NCI-H345 (cell line): ENCODE measurements around the gene ATP10B.
"Not testable (repeated sequence)": the region's sequence is repeated elsewhere in the genome, so short reads cannot be mapped to it uniquely, and the experiment has no call there.

ENCODE experiments used
- DNase-seq: peaks from one replicate; lab custom pipeline; 2025; lab: John Stamatoyannopoulos, UW

The ATP10B gene

DNA sequence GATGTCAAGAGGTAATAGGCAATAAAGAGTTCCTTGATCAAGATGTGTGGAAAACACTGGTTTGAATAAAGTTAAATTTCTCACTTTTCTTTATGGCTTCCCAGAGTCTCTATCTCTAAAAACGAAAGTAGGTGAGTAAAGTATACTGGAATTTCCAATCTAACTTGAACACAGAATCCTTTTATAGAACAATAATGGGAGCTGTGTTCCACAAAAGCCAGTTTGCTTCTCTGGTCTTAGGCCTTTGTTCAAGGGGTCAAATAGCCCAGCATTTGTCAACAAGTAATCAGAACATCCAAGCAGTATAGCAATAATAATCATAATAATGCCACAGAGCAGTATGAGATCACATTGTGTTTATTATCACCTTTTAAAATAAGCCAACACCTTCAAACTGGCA lies 20.2 kb downstream of the ATP10B start:
- no peak for DNase-seq

DNA sequence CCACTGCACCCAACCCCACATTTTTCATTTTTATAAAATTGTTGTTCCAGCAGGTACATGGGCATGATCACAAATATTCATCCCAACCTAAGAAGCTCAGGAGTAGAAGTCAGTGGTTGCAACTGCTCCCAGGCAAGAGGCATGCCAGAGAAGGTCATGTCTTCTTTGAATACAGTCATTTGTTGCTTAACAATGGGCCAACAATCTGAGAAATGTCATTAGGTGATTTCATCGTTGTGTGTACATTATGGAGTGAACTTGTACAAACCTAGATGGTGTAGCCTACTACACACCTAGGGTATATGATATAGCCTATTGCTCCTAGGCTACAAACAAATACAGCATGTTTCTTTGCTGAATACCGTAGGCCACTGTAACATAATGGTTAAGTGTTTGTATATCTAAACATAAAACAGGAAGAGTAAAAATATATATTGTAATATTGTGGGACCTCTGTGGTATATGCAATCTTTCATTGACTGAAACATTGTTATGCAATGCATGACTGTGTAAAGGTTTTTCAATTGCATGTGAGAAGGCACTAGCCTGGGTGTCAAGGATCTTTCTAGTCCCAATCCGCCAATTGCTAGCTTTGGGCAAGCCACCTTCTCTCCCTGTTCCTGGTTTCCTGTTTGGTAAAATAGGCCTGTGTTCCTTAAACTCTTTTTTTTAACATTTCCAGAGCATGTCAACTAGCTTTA lies 27.6 kb downstream of the ATP10B start:
- no peak for DNase-seq

DNA sequence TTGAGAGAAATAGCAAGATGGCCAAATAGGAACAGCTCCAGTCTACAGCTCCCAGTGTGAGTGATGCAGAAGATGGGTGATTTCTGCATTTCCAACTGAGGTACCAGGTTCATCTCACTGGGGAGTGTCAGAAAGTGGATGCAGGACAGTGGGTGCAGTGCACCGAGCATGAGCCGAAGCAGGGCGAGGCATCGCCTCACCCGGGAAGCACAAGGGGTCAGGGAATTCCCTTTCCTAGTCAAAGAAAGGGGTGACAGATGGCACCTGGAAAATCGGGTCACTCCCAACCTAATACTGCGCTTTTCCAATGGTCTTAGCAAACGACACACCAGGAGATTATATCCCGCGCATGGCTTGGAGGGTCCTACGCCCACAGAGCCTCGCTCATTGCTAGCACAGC lies 39.0 kb downstream of the ATP10B start:
- DNase-seq = not testable (repeated sequence)

DNA sequence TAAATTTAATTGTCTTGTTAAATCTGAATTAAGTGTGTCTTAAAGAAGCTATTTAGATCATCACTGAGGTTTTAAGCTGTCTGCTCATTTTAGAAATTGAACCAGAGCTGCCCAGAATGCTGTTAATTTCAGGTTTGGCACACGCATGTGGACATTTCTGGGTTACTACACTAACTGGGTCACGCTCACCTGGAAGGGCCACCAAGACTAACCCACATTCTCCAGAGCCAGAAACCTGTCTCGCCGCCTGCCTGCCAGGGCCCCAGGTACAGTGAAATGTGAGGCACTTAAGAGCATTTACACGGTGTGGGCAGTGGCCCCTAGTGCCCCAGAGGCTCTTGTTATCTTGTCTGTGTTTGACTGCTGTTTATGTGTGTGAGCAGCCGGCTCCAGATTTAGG lies 46.6 kb downstream of the ATP10B start:
- no peak for DNase-seq

DNA sequence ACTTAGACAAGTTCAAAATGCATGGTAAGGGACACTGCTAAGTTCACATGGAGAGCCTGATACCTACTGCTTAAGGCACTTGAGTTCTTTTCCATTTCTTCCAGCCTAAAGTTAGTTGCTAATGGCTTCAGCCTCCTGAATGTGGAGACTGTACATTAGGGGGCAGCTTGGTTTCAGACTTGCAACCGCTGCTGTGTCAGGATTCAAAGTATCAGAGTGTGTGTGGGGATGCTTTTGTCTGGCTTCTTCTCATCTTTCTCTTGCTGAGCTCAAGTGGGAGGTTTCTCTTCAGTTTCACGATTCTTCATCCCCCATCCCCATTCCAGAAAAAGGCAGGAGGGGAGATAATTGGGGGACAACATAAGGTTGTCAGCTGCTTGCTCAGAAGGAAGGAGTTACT lies 49.4 kb downstream of the ATP10B start:
- DNase-seq = peak; percentile 1

DNA sequence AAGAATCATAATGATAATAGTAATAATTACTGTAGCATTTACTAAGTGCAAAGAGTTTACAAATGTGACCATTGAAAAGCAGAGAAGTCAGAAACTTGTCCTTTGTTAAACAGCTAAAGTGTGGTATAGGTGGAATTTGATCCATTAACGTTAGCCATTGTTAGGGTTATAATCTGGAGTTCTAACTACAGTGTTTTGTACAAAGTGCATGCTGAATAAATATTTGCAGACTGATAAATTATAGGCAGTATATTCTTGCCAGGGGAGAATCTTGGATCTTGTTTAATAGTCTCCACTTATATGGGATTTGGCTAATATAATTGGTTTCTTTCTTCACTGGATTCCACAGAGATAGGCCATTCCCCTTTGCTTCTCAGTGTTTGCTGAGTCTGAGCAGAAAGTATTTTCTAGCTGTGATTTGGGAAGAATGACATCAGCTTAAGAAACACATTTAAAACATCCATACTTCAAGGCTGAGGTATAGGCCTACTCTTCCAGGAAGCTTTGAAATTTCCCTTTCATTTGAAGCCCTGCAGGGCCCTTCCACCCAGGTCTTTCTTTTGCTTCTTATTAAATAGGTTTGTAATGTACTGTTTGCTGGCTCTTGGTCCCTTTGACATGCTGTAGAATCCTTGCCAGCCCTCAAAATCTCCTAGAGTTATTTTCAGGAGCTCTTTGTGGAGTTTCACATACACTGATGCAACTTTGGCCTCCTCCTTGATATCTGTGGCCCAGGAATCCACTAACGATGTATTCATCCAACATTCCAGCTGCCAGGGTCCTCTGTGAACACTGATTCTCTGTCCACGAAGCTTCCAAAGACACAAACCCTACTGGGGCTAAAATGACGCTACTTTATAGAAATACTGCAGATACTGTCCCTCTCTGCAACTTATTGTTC lies 51.4 kb downstream of the ATP10B start:
- no peak for DNase-seq

DNA sequence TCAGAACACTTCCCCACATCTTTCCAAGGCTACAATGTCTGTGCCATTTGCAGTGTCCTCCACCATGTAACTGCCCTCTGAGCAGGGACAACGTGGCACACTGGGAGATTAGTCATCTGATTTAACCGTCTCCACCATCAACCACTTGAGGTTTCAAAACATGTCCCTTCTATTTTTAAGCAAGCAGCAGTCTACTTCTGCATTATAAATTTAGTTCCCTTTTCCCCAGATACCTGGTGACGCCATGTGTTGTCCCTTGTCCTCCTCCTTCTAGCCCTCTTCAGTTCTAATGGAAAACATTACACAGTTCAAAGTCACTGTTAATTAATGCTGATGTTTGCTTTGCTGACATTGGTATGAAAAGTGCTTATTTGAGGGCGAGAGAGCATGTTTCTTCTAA lies 52.8 kb downstream of the ATP10B start:
- peak; percentile 21 for DNase-seq

DNA sequence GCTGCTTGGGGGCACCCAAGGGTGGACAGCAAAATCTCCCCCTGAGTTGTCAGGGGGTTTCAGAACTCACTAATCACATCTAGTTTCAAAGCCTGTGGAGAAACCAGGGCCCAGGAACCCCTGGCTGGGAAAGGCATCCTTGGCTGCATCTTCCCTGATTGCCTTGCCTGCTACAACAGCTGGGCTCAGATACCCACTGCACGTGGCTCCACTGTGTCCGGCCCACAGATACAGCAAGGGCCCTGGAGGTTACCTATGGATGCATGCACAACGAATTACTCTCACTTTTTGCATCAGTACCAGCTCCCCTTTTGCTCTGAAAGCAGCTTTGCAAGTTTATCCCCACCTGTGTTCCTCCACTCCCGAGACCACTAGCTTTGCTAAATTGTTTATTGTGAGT lies 55.0 kb downstream of the ATP10B start:
- DNase-seq = no peak

DNA sequence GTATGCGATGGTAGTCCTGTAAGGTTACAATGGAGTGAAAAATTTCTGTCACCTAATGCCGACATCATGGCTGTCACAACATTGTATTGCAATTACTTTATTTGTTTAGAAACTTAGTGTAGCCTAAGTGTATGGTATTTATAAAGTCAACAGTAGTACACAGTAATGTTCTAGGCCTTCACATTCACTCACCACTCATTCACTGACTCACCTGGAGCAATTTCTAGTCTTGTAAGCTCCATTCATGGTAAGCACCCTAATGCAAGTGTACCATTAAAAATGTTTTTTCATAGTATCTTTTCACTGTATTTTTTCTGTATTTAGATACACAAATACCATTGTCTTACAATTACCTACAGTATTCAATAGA lies 58.5 kb downstream of the ATP10B start:
- DNase-seq = no peak

DNA sequence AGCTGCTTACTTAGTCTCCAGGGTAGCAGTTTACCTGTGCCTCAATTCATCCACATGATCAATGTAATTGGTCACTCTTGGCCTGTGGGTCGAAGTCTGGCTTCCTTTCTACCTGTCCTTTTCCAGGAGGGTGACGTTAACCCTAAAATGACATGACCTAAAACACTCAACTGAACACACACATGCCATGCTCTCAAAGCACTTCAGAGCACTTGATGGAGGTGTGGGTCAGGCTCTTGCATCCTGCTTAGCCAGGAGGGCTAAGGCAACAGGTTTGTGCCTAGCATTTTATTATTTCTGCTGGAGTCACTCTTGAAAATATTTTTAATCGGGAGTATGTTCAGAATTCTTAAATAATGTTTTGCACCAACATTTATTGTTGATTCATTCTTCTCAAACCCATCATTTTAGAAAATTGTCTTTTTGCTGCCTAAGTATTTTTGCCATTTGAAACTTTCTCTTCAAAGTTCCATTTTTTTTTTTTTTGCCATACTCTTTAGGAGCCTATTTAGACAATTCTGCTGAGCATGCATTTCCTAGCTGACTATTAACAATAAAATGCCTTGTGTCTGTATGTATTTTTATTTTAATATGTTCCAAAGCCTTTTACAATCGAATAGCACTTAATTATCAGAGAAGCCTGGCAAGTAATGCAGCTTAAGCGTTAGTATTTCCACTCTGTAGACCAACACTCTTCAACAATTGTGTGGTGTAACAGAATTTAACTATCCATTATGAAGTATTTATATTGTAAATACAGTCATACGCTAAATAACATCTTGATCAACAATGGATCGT lies 59.1 kb downstream of the ATP10B start:
- DNase-seq = no peak

DNA sequence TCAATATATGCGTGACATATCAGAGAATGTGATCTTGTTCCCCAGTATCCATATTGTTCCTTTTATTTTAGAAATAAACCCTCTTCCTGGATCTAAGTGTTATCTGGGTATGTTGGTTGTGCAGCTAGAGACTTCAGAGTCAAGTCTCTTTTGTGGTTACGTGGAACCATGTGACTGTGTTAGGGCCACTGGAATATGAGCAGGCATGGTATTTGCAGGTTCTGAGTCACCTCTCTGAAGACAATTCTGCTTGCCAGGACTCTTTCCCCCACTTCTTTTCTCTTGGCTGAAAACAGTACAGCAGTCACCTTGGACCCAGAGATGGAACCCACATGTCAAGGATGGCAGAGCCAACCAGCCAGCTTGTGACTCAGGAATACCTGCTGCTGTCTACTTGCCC lies 59.7 kb downstream of the ATP10B start:
- DNase-seq = no peak

DNA sequence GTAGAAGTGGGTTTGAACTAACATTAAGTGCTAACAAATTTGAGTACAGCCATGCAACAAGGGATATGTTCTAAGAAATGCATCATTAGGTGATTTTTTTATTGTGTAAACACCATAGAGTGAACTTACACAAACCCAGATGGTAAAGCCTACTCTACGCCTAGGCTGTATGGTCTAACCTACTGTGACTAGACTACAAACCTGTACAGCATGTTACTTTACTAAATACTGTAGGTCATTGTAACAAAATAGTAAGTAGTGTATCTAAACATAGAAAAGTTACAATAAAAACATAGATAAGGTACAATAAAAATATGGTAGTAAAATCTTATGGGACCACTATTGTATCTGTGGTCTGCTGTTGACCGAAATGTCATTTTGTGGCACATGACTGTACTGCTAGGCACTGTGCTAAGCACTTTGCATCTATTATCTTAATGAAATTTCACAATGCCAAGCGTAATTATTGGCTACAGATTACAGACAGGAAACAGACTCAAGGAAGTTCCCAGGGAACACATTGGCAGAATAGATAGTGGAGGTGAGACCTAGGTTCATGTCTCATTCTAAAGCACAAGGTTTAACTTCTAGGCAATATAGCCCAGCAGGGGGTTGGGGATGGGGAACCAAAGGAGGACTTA lies 62.7 kb downstream of the ATP10B start:
- DNase-seq = no peak

DNA sequence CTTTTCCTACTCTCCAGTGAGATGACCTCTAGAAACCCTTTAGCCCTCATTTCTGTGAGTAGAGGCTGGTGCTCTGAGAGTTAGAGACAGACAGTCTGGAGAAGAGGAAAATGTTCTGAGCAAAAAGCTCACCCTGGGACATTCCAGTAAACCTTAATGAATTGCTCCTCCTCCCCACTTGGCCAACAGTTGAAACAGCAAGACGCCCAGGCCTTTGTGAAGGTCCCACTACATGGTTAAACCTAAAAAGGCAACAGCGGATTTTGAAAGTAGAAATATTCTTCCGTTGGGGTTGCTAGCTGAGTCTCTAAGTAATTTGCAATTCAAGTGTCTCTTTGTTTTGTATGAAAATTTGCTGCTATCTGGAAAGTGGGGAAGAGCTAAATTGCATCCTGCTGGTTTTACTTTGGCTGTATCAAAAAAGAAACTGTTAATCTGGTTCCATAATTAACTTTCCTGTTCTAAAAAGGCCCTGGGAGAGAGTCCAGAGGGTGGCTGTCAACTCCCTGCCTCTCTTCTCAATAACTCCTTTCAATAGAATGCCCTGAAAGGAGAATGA lies 63.8 kb downstream of the ATP10B start:
- no peak for DNase-seq

DNA sequence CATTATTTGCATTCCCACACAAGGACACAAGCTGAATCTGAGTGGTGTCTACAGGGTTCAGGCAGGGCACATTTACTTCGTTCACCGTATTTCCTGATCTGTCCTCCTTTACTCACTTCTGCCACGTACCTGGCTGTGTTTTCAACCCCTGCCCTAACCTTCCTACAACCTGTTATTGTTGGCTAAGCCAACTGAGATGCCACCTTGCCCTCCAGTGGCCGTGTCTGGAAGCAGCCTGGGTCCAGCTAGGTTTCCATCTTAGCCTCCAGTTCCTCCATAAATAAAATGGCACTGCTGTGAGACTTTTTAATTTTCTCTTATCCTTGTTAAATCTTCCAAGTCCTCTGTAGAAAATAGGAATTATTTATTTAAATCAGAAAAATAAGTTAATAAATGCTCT lies 64.8 kb downstream of the ATP10B start:
- peak; percentile 33 for DNase-seq

DNA sequence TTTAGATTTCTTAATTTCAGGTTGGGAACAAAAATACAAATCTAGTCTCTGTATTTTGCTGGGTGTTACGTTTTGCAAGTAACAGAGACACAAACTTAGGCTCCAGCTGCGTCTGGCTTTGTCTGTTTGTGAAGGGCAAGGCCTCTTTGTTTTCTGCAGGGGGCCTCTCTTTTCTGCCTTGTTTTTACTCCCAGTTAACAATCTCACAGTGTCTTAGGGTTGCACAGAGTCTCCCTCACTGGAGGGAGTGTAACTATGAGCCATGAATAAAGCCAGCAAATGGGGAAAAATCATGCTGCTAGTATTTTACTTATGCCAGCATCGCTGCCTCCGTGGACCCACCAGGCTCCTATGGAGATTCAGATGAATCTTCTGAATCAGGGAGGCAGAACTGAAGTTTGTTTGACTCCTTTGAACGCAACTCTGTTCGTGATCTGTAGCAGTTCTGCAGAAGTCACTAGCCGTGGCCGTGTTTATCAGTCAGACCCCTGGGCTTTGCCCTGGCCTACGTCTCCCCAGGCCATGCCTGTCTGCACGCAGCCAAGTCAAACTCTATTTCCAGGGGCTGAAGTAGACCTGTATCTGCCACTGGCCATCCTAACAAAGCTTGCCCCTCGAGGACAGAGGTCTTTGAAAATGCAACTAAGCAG lies 77.2 kb downstream of the ATP10B start:
- peak; percentile 25 for DNase-seq

DNA sequence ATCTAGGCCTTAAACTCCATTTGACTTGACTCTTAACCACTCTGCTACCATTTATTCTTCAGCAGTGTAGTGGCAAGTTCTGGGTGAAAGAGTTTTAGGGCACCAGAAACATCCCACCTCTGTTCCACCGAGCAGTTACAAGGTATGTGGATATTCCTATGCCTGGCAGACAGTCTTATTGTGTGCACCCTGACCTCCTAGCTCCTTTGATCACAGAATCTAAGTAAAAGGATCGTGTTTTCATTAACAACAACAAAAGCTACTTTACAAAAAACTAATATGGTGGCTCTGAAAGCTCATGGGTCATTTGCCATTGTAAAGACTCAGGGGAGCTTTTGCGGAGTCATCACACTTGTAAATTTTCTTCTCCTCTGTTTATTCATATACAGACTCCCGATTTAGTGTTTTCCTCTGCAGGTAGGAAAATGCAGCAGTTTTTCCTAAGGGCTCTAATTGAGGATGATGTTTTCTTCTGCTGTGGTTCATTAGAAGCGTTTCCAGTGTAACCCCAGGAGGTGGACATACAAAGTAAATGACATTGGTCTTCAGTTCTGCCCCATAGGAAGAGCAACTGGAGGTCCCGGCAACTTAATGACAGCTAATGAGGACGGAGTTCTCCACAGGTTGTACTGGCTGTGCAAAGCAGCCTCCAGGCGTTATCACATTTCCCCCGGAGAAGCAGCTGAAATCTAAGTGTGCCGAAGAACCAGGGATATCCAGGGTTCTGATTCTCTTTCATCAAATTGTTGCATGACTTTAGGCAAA lies 78.2 kb downstream of the ATP10B start:
- no peak for DNase-seq

DNA sequence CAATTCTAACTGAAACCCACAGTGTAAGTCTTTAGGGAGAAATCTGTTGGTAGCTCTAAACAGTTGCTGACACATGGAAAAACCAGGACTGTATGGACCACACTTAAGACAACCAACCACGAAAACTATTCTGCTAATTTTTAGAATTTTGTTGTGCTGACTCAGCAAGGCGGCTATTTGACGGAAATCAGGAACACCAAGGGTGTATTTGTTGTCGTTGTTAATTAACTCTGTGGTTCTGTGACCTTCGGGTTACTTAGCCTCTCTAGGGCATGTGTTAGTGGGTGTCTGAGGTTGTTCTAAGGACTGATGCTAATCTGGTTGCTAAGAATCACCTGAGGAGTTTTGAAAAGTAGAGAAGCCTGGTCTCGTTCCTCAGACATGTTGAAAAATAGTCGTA lies 79.2 kb downstream of the ATP10B start:
- no peak for DNase-seq

DNA sequence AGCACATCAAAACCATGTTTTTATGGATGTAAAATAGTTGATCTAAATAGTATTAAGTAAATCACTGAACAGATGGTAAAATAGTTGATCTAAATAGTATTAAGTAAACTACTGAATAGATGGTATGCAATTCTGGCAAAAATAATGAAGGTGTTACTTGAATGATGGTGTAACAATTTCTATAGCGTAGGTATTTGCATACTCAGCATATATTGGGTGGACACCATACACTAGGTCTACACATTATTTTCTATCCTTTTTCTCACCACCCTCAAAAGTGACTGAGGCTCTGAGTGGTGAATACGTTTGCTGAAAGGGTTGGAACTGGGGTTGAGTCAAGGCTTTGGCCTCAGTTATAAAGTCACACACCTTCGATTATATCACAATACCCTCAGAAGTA lies 81.3 kb downstream of the ATP10B start:
- no peak for DNase-seq

DNA sequence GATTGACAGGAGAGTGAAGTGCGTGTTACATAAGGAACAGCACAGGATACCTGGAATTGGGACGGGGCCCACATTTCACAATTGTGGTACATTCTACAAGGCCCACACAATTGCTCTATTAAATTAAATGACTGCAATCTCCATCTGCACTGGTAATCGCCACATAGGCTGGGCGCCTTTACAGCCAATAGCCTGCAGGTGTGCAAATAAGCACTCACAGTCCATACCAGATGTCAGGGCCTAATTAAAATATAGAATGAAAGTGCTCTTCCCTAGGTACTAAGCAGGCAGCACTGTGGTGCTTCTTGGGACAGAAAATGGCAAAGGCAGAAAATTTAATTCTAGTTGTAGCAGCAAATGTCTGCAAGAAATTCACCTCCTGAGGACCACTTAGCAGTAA lies 82.7 kb downstream of the ATP10B start:
- DNase-seq = peak; percentile 44

DNA sequence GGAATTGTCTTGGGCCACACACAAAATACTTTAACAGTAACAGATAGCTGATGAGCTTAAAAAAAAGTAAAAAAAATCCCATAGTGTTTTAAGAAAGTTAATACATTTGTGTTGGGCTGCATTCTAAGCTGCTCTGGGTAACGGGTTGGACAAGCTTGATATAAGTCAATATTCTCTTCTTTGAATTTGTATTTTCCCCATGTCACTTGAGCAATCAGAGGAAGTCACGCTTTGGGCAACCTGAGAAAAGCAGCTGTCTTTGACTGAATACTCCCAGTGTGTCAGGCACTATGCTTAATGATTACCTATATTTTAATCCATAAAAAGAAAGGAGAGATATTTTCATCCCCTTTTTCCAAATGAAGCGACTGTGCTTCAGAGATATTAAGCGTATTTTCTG lies 84.9 kb downstream of the ATP10B start:
- DNase-seq = no peak

DNA sequence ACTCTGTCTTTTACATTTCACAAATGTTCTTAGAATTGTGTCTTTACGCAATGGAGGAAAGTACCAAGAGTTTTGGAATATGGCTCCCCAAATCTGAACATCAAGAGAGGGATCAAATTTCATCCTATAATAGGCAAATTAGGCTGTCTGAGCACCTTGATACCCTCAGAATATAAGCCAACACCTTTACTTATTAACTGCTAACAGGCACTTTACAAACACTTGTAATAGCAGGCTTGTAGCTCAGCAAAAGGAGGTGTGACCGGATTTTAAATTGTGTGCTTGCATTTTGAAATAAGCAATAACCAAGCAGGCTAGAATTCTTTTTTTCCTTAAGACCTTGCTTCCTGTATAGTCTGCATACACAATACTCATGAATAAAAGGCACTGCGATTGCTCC lies 92.0 kb downstream of the ATP10B start:
- DNase-seq = no peak
